Activated CD4-positive, alpha-beta T cell treated with anti-CD3 and anti-CD28 coated beads, Interleukin-2, amount 10 ng/mL, durations not matched to agents 24 days and 14 days (primary cell): ENCODE measurements around the gene CD8A. TPM values are rescaled to one million over a fixed set of nuclear protein-coding genes. Genes with fewer than 3 reads are reported as not detected.

ENCODE experiments used
- DNase-seq: peaks from one replicate; pipeline ENCODE4 v3.0.0; 2022
- H3K27ac Mint-ChIP-seq: one replicate; pipeline ENCODE4 v1.8.0; 2022; ENCODE audit warnings: mild to moderate bottlenecking, mixed read lengths
- H3K27me3 Mint-ChIP-seq: one replicate; pipeline ENCODE4 v1.8.0; 2022; ENCODE audit warnings: mixed read lengths
- H3K36me3 Mint-ChIP-seq: one replicate; pipeline ENCODE4 v1.8.0; 2022; ENCODE audit warnings: low read depth, mild to moderate bottlenecking, mixed read lengths
- H3K4me1 Mint-ChIP-seq: one replicate; pipeline ENCODE4 v1.8.0; 2021; ENCODE audit warnings: mixed read lengths
- H3K4me3 Mint-ChIP-seq: one replicate; pipeline ENCODE4 v1.8.0; 2022; ENCODE audit warnings: mild to moderate bottlenecking, moderate library complexity, mixed read lengths
- H3K9me3 Mint-ChIP-seq: one replicate; pipeline ENCODE4 v1.8.0; 2021; ENCODE audit warnings: mixed read lengths
- intact Hi-C: fragments of 100-400 bp; cut with micrococcal nuclease; formaldehyde crosslinking; loops from one replicate; pipeline ENCODE4 v1.15.1; 2023
- total RNA-seq: library from RNA; stranded (reverse); gene quantifications from 2 replicates; pipeline ENCODE4 v1.2.3, GENCODE V29; 2022

CD8A gene
- total RNA-seq, 1 donor from 2014 or later, result 1.3 TPM

GRCh38 chr2:86822668-86823345, 32.1 kb upstream of the CD8A start:
- peaks cover 15% of the 10 kb centered on the region for H3K27me3 Mint-ChIP-seq
- no peaks in the 10 kb centered on the region for H3K36me3 Mint-ChIP-seq
- DNase-seq, result no peak
- peaks cover 3% of the 10 kb centered on the region for H3K9me3 Mint-ChIP-seq
- H3K27ac Mint-ChIP-seq, result no peak overlapping the region
- peaks cover 21% of the 10 kb centered on the region for H3K4me1 Mint-ChIP-seq
- intact Hi-C loops, result no loop called here
- H3K4me3 Mint-ChIP-seq, result no peak overlapping the region

GRCh38 chr2:86821842-86822241, 31.1 kb upstream of the CD8A start:
- intact Hi-C loops, result no loop called here
- Mint-ChIP-seq H3K27me3 (peaks cover 18% of the 10 kb centered on the region), H3K36me3 (no peaks in the 10 kb centered on the region), H3K4me1 (peaks cover 14% of the 10 kb centered on the region), H3K27ac (peak overlapping the region; percentile 2), H3K4me3 (no peak overlapping the region), H3K9me3 (peaks cover 3% of the 10 kb centered on the region)
- no peak for DNase-seq

GRCh38 chr2:86821306-86821705, 30.6 kb upstream of the CD8A start:
- Mint-ChIP-seq H3K27me3 (peaks cover 20% of the 10 kb centered on the region), H3K4me1 (peaks cover 12% of the 10 kb centered on the region), H3K36me3 (no peaks in the 10 kb centered on the region), H3K27ac (no peak overlapping the region), H3K9me3 (peaks cover 3% of the 10 kb centered on the region), H3K4me3 (no peak overlapping the region)
- intact Hi-C loops, result no loop called here
- DNase-seq, result no peak

- intact Hi-C loops, result no loop called here
- Mint-ChIP-seq H3K9me3 (peaks cover 3% of the 10 kb centered on the region), H3K4me3 (no peak overlapping the region), H3K27ac (no peak overlapping the region), H3K27me3 (peaks cover 23% of the 10 kb centered on the region), H3K36me3 (no peaks in the 10 kb centered on the region), H3K4me1 (peaks cover 4% of the 10 kb centered on the region)
- DNase-seq, result no peak
Observed at GRCh38 chr2:86818957-86819356, 28.2 kb upstream of the CD8A start.

GRCh38 chr2:86818114-86818801, 27.5 kb upstream of the CD8A start:
- DNase-seq, result no peak
- peaks cover 4% of the 10 kb centered on the region for H3K4me1 Mint-ChIP-seq
- H3K36me3 Mint-ChIP-seq, result no peaks in the 10 kb centered on the region
- H3K4me3 Mint-ChIP-seq, result no peak overlapping the region
- peaks cover 24% of the 10 kb centered on the region for H3K27me3 Mint-ChIP-seq
- H3K27ac Mint-ChIP-seq, result no peak overlapping the region
- intact Hi-C loops, result no loop called here
- H3K9me3 Mint-ChIP-seq, result peaks cover 3% of the 10 kb centered on the region

- Mint-ChIP-seq H3K4me3 (no peak overlapping the region), H3K27ac (no peak overlapping the region)
Observed at GRCh38 chr2:86815611-86816010, 24.9 kb upstream of the CD8A start.

GRCh38 chr2:86809481-86810121, 18.9 kb upstream of the CD8A start:
- DNase-seq, result peak; percentile 62
- no peak overlapping the region for H3K27ac Mint-ChIP-seq
- H3K9me3 Mint-ChIP-seq, result no peaks in the 10 kb centered on the region
- H3K4me1 Mint-ChIP-seq, result peaks cover 24% of the 10 kb centered on the region
- peaks cover 60% of the 10 kb centered on the region for H3K27me3 Mint-ChIP-seq
- intact Hi-C loops, result no loop called here
- peak overlapping the region; percentile 43 for H3K4me3 Mint-ChIP-seq
- H3K36me3 Mint-ChIP-seq, result no peaks in the 10 kb centered on the region

More at GRCh38 chr2:86815611-86816010, 24.9 kb upstream of the CD8A start:
- Mint-ChIP-seq H3K27me3 (peaks cover 42% of the 10 kb centered on the region), H3K36me3 (no peaks in the 10 kb centered on the region), H3K4me1 (peaks cover 4% of the 10 kb centered on the region), H3K9me3 (no peaks in the 10 kb centered on the region)
- intact Hi-C loops, result no loop called here
- DNase-seq, result no peak

GRCh38 chr2:86808315-86809161, 17.8 kb upstream of the CD8A start:
- H3K4me1 Mint-ChIP-seq, result peaks cover 24% of the 10 kb centered on the region
- no peaks in the 10 kb centered on the region for H3K36me3 Mint-ChIP-seq
- DNase-seq, result peak; percentile 97
- intact Hi-C loops, result no loop called here
- peak overlapping the region; percentile 87 for H3K4me3 Mint-ChIP-seq
- H3K27me3 Mint-ChIP-seq, result peaks cover 62% of the 10 kb centered on the region
- H3K27ac Mint-ChIP-seq, result peak overlapping the region; percentile 18
- H3K9me3 Mint-ChIP-seq, result no peaks in the 10 kb centered on the region

GRCh38 chr2:86807468-86808275, 17.0 kb upstream of the CD8A start:
- DNase-seq, result peak; percentile 78
- peak overlapping the region; percentile 87 for H3K4me3 Mint-ChIP-seq
- H3K27me3 Mint-ChIP-seq, result peaks cover 59% of the 10 kb centered on the region
- intact Hi-C loops, result loop anchor here (2.0 kb wide), 1 partner anchor 43 kb away; no protein-coding TSS in a partner anchor
- peak overlapping the region; percentile 31 for H3K27ac Mint-ChIP-seq
- peaks cover 24% of the 10 kb centered on the region for H3K4me1 Mint-ChIP-seq
- H3K9me3 Mint-ChIP-seq, result no peaks in the 10 kb centered on the region
- H3K36me3 Mint-ChIP-seq, result no peaks in the 10 kb centered on the region

- Mint-ChIP-seq H3K27ac (no peak overlapping the region), H3K4me1 (peaks cover 24% of the 10 kb centered on the region), H3K9me3 (no peaks in the 10 kb centered on the region), H3K27me3 (peaks cover 53% of the 10 kb centered on the region), H3K36me3 (no peaks in the 10 kb centered on the region), H3K4me3 (peak overlapping the region; percentile 87)
- DNase-seq, result no peak
- intact Hi-C loops, result loop anchor here (2.0 kb wide), 1 partner anchor 42 kb away; no protein-coding TSS in a partner anchor
Observed at GRCh38 chr2:86807133-86807467, 16.4 kb upstream of the CD8A start.

- no peaks in the 10 kb centered on the region for H3K36me3 Mint-ChIP-seq
- peak overlapping the region; percentile 14 for H3K4me3 Mint-ChIP-seq
- H3K27ac Mint-ChIP-seq, result peak overlapping the region; percentile 11
- intact Hi-C loops, result loop anchor here (2.0 kb wide), 1 partner anchor 41 kb away; no protein-coding TSS in a partner anchor
- H3K27me3 Mint-ChIP-seq, result peaks cover 45% of the 10 kb centered on the region
- DNase-seq, result no peak
- H3K9me3 Mint-ChIP-seq, result no peaks in the 10 kb centered on the region
- H3K4me1 Mint-ChIP-seq, result peaks cover 24% of the 10 kb centered on the region
Observed at GRCh38 chr2:86806059-86806857, 15.5 kb upstream of the CD8A start.

- peaks cover 3% of the 10 kb centered on the region for H3K4me1 Mint-ChIP-seq
- H3K27me3 Mint-ChIP-seq, result peaks cover 19% of the 10 kb centered on the region
- no peak overlapping the region for H3K27ac Mint-ChIP-seq
- no peak for DNase-seq
- peaks cover 10% of the 10 kb centered on the region for H3K36me3 Mint-ChIP-seq
- intact Hi-C loops, result no loop called here
- H3K9me3 Mint-ChIP-seq, result peaks cover 17% of the 10 kb centered on the region
- no peak overlapping the region for H3K4me3 Mint-ChIP-seq
Observed at GRCh38 chr2:86800856-86801567, 10.3 kb upstream of the CD8A start.
